Activated CD8-positive, alpha-beta memory T cell treated with anti-CD3 and anti-CD28 coated beads for 24 hours (primary cell): ENCODE measurements around the gene MECP2.

Experiments used
- DNase-seq: peaks from one replicate; pipeline ENCODE4 v3.0.0-alpha.2; 2020

Gene MECP2

DNA sequence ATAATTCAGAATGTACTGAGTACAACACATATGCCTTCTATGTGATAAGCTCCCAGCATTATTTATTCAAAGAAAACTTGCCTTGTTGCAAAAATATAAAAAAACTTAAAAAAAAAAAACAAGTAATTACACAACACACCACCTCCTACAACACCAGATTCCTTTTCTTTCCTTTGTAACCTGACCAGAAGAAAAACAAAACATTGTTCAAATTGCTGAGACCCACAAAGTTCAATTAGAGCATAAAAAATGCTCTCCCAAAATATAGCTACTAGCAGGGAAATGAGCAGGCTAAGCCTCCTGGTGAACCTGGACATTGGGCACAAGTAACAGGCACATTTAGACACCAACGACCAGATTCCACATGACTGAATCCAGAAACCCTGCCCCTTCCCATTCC is 38.3 kb downstream of the MECP2 start:
- DNase-seq: no peak

DNA sequence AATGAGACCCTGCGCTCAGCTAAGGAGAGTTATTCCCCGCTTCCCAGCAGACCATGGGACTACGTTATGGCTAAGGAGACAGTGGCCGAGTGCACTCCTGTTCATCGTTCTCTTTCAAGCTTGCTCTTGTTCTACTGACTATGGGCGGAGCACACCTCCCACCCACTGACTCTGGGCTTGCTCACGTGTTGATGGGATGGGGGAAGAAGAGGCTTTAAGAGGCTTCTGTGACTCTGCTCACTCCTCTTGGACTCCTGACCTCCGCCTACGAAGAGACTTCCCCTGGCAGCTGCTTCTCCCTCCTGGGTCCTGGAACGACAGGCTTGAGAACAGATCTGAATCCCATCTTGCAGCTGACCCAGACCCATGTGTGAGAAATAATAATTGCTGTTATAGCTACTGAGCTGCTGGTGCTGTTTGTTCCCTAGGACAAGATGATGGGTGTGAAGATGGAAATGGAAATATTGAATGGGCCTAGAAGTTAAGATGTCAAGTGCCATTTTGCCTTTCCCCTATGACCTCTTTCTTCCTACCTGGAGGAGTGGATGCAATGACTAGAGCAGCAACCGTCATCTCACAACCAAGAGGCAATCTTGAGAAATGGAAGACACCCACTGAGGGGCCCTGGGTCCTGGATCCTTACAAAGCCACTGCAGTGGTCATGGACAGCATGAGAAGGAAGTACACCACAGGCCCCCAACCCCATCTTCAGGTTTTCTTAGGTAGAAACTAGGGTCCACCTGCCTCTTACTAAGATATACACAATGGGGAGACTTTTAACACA is 39.1 kb downstream of the MECP2 start:
- no peak for DNase-seq

DNA sequence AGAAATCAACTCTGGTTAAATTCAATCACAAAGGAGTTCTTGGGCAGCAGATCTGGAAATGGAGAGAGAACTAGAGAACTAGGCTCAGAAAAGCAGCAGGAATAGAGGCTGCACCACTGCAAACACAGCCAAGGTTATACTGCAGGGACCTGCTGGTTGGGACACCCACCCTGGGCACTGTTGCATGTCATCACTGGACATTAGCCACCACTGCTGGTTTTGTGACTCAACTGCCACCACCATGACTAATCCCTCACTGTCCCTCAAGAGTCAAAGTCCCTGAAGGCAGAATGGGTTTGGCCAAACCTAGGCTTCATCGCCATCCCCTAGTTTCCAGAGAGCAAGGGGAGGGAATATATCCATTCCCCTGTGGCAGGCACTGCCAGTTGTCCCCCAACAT is 39.7 kb downstream of the MECP2 start:
- no peak for DNase-seq

DNA sequence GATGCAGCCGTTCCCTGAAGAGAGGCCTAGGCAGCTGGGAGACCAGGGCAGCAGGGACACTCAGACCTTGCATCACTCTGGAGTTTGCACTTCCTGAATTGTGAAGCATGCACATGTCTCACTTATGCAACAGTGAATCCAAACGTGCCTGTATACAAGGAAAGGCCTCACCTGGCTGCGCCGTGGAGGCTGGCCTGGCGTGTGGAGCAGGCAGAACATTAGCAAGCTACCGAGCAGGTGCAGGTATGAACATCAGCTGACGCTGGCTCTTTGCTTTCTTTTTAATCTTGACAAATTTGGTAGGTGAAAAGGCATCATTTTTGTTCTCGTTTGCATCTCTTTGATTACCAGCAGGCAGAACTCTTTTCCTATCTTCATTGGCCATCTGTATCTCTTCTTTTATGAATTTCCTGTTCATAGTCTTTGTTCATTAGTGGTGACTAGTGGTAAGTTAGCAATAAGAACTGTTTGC is 40.7 kb downstream of the MECP2 start:
- no peak for DNase-seq

DNA sequence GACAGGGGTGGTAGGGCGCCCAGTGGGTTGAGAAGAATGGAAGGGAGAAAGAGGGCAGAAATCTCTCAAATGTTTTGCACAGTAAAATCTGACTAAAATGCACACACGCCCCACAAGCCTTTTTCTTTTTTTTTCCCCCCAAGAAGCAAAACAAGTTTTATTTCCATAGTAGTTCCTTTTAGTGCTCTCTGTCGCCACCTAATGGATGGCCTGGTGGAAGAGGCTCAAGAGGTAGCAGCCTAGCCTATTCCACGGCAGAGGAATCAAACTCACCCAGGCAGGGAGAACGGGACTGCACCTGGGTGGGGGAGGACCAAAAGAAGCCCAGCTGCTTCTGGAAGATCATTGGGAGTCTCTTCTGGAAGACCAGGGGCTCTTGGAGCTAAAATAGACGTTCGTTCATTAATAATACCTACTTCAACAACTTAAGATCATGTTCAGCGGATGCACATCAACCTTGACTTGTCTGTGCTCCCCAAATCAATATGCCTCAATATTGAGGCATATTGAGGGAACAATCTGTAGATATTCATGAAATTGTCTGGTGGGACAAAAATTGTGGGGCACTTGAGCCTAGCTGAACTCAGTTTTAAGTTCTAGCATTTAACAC is 46.2 kb downstream of the MECP2 start:
- peak; percentile 85 for DNase-seq

DNA sequence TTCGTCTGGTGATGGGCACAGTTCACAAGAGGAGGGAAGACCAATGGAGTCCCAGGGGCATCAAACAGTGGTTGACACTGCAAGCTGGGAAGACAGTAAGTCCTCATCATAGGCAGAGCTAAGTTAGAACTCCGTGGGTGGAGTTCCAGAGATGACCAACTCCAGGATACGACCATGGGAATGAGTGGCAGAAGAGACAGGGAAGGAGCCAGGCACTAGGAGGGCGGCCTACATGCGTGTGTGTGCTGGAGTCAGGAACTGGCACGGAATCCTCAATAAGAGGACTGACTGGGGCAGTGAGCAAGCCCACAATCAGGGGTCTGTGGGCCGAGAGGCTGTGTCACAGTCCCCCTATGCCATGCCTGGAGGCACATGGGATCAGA is 47.4 kb downstream of the MECP2 start:
- DNase-seq: no peak

DNA sequence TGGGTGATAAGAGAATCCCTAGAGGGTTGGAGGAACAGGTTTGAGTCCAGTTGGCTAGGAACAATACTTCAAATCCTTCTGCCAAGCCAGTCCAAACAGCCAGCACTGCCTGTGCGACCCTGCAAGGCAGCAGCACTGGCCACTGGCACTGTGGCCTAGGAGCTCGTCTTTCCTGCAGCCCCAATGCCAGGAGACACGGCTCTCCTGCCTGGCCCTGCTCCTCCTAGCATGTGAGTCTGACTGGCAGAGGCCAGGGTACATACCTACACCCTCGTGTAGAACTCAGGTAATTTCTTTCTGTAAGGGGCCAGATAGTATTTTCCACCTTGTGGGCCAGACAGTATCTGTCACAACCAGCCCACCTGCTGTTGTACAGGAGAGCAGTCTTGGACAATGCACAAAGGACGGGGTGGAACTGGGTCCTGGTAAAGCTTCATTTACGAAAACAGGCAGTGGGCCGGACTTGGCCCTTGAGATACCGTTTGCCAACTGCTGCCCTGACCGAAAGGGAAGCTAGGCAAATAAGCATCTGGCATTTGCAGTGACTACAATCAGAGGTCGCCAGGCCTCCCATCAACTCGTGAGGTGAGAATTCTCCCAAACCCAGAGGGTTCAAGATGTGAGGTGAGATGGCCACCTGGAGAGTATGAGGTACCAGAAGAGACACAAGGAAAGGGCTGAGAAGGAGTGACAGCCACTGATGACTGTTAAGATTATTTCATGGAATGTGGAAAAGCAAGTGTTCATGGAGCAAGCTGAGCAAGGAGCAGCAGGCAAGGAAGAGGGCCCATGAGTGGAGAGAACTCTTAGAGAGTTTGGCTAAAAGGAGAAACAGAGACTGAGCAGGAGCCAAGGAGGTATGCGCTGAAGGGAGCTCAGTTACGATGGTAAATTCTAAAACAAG is 48.1 kb downstream of the MECP2 start:
- no peak for DNase-seq

DNA sequence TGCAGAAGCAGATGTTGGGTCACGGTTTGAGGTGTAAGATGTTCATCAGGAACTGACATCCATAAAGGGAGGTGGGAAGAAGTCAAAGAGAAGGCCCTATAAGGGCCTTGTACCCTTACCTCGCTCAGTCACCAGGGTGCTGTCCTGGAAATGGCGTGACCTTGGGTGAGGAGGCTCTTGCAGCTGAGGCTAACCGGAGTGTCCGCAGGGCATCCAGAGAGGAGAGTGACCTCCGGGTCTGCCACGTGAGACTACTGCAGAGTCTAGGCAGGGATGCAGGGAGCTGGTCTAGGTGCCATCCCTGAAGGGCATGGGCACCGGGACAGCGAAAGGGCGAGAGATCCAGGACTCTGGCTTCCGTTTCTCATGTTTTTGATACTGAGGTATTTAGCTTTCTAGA is 49.1 kb downstream of the MECP2 start:
- DNase-seq: no peak

DNA sequence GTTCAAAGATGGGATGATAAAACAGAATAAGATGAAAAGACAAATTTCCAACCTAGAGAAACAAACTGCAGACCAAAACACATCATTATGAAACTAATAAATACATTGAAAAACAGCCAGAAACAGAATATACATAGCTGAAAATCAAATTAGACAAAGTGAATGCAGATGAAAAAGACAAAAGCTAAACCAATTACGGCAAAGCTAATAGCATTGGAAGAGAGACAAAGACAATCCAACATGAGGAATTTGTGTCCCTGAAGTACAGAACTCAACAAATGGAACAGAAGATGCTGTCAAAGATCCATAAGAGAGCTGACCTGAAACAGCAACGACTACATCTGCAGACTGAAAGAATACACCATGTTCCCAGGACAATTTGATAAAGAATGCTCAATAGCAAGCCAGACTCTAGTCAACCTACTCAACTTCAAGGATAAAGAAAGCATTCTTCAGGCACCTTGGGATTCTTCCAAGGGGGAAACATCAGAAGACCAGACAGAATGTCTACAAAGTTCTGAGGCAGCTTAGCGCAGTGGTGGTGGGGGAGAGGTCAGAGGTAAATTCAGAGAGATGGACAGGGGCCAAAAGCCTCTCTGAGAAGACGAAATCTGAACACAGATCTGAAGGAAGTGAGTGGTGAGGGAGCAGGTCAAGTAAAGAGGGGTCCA is 50.4 kb downstream of the MECP2 start:
- DNase-seq: no peak

DNA sequence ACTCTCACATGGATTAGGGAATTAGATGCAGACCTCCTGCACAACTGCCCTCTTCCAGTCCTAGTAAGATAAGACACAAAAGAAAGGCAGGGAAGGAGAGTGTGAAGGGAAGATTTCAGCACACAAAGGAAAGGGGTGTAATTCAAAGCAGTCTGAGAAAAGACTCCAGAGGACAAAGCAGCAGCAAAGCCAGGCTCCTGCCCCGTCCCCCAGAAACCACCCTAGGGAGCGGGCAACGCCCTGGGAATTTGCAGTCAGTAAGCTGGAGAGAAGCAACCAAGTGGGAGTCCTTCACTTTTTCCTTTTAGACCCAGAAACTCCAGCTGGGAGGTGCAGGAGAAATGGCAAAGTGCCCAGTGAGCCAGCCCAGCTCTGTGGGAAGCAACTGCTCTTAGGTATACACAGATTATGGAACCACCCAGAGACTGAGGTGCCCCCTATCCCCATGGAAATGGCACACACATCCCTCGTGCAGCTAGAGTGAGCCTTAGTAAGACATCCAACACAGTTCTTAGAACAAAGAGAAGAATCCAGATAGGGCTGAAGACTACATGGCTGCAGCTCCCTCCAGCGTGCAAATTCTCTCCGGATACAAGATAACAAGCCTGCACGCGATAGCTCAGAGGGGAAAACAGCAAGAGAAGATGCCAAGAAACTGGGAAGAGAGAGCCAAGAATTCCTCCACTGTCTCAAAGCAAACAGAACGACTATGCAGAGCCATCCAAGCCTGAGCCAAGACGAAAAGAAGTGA is 51.3 kb downstream of the MECP2 start:
- DNase-seq: no peak

DNA sequence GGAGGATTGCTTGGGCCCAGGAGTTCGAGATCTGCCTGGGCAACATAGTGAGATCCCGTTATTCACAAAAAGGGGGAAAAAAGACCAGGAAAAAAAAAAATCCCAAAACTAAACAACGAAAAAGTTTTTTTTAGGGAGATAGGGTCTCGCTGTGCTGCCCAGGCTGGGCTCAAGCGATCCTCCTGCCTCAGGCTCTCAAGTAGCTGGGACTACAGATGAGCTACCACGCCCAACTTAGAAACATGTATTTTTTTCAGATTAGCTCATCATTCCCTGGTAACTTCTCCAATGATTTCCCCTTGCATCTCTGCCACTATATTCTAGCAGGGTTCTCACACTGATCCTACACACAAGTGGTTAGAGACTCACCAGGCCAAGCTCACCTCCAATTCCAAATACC is 53.4 kb downstream of the MECP2 start:
- DNase-seq: no peak

DNA sequence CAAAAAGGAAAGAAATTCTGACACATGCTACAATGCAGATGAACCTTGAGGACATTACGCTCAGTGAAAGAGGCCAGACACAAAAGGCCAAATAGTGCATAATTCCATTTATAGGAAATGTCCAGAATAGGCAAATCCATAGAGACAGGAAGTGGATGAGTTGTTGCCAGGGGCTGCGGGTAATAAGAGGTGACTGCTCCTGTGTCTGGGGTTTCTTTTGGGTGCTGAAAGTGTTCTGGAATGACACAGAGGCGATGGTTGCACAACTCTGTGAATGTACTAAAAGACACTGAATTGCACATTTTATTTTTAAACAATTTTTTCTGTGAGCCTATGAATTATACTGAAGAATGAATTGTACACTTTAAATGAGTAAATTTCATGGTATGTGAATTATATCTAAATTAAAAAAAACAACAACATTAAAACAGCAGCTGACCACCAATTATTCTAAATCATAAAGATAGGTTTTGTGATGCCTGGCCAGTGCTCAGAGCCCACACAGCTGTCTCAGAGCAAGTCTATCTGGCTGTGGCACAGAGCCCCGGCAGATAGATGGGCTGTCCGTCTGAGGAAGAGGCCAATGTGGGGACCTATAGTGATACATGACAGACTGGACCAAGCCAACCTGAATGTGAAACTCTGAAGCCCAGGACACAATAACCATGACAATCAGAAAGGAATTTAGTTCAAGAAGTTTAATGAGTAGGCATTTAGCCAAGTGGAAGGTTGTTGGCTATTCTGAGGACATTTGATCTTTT is 54.3 kb downstream of the MECP2 start:
- no peak for DNase-seq

DNA sequence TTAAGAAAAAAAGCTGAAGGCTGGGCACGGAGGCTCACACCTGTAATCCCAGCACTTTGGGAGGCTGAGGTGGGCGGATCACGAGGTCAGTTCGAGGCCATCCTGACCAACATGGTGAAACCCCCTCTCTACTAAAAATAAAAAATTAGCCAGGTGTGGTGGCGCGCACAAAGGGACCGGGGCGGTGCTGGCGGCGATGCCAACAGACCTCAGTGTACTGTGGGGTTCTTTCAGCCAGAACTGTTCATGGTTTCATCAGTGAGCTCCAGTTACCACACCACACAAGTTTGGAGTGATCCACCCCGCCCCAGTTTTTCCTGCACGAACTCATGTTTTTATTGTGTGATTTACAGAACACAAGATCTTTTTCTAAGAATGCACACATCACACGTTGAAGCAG is 56.7 kb downstream of the MECP2 start:
- no peak for DNase-seq

DNA sequence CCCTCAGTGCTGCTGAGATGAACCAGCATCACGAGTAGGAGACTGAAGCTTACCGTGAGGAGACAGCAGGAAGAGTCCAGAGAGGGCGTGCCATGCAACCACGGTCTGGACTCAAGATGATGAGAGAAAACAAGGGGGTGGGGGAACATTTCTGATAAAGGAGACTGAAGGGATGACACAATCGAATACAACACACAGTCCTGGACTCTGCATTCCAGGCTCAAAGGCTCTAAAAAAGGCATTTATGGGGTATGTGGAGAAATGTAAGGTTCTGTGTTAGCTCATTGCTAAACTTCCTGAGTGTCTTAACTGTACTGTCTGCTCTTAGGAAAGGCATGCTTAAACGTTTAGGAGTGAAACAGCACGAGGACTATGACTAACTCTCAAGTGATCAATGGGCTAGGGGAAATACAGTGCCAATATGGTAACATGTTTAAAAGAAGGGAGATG is 57.2 kb downstream of the MECP2 start:
- no peak for DNase-seq

DNA sequence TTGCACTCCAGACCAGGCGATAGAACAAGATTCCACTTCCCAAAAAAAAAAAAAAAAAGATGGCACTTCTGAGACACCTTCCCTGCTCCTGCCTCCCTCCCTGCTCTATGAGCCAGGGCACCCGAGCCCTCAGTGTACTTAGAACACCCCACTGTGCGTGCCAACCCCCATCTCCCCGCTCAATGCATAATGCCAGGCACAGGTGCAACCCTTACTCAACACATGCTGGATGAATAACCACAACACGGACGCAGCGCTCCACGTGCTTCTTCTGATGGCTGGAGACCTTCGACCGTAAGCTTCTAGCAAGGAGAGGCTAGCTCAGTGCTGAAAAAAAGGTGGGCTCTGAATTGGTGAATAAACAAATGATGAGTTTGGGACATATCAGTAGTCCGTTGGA is 57.9 kb downstream of the MECP2 start:
- DNase-seq: no peak

DNA sequence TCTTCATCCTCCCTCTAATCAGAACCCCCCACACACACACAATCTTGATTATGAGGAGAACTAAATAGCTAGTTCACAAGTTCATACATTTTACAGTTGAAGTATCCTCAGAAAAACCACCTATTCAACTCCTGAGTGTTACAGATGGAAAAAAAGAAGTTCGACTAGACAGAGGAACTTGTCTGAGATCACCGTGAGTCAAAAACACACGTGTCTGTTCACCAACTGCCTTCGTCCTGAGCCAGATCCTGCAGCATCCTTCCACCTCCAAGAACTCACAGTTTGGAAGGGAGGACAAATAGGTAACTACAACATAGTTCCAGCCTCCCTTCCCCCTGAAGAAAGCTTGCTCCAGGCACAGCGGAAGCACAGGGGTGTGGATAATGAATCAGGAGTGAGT is 58.9 kb downstream of the MECP2 start:
- DNase-seq: no peak

DNA sequence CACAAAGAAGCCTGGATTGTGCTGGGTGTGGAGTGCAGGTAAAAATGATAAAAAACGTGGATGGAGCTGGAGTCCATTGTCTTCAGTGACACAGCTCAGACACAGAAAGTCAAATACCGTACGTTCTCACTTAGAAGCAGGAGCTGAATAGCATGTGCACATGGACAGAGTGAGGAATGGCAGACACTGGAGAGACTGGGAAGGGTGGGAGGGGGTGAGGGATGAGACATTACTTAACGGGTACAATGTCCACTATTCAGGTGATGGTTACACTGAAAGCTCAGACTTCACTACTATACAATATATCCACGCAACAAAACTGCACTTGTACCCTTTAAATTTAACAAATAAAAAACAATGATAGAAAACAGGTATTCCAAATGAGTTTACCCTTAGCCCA is 59.8 kb downstream of the MECP2 start:
- no peak for DNase-seq

DNA sequence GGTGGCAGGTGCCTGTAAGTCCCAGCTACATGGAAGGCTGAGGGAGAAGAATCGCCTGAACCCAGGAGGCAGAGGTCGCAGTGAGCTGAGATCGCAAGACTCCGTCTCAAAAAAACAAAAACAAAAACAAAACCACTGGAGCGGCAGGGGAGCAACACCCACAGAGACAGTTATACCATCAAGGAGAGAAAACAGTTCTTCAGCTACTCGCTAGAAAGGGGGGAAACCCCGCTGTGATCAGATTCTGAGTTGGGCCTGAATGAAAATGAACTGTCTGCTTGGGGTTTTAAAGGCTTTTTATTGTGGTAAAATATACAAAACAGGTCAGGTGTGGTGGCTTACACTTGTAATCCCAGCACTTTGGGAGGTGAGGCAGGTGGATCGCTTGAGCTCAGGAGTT is 61.0 kb downstream of the MECP2 start:
- no peak for DNase-seq

DNA sequence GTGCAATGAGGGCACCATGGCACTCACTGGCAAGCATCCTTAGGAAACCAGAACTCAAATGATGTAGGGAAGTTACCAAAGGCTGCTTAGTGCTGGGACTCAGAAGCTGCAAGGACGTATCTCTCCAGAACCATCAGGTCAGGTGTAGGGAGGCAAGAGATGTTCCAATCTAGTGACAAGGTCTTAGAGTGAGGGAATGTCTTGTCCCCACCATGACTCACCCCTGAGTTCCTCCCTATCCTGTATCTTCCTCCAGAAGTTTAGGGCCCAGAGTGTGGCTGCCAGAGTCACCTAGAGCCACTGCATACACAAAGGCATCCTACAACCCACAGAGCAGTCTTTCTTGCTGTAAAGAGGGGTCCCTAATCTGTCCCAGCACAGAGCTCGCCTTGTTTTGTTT is 63.7 kb downstream of the MECP2 start:
- no peak for DNase-seq

DNA sequence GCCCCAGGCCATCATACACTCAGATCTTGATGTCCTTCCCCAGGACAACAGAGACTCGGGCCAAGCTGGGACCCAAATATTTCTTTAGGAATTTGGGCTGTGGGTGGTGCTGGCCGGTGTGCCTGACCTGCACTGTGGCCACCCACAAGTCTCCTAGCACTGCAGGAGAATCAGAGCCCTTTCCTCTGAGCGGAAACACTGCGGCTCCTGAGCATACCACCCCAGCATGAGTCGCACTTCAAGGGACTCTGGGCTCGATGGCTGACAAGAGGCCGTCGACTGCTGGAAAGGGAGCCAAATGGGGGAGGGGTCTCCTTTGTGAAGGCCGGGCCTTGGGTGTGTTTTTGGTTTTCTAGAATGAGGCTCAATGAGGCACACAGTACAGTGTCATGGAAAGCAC is 64.9 kb downstream of the MECP2 start:
- DNase-seq: no peak

DNA sequence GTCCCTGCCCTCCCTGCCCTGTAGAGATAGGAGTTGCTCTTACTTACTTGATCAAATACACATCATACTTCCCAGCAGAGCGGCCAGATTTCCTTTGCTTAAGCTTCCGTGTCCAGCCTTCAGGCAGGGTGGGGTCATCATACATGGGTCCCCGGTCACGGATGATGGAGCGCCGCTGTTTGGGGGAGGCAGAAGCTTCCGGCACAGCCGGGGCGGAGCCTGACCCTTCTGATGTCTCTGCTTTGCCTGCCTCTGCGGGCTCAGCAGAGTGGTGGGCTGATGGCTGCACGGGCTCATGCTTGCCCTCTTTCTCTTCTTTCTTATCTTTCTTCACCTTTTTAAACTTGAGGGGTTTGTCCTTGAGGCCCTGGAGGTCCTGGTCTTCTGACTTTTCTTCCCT is 65.4 kb downstream of the MECP2 start:
- DNase-seq: no peak
